Stimulated activated CD8-positive, alpha-beta memory T cell treated with anti-CD3 and anti-CD28 coated beads, Interleukin-4, amount 100 ng/mL, for 24 hours (primary cell): ENCODE results near the gene KCNK10.

Experiments
- DNase-seq: peaks from one replicate; pipeline ENCODE4 v3.0.0-alpha.2; 2020; ENCODE audit warnings: low read depth

KCNK10 gene

DNA sequence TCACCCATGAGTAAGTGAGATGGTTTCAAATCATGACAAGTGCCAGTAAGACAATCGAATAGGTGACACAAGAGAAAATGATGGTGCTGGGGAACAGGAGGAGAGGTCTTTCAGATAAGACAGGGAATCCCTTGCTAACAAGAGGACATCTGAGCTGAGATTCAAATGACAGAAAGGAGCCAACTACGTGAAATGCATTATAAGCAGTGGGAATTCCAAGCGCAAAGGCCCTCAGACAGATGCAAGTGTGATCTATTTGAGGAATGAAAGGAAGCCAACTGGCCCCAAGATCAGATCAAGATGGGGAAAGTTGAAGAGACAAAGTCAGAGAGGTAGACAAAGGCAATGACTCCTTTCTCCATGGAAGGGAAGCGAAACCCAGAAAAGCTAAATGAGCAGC, 4.7 kb downstream of the KCNK10 start:
- no peak for DNase-seq

DNA sequence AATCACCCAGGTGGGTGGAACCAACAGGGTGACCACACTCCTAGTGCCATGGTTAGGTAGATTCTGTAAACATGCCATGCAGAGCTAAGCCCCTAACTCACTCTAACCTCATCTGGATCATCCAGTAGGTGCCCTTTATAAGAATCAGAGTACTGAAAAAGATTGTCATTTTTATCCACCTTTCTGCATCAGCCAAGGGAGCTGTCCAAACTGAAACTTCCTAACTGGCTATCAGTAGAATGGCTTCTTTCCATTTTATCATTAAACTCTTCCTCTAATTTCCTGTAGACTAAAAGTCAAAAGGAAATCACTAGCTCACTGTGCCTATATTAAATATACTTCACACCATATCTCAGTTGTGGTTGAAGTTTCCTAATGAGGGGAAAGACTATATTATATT, 6.5 kb downstream of the KCNK10 start:
- no peak for DNase-seq

DNA sequence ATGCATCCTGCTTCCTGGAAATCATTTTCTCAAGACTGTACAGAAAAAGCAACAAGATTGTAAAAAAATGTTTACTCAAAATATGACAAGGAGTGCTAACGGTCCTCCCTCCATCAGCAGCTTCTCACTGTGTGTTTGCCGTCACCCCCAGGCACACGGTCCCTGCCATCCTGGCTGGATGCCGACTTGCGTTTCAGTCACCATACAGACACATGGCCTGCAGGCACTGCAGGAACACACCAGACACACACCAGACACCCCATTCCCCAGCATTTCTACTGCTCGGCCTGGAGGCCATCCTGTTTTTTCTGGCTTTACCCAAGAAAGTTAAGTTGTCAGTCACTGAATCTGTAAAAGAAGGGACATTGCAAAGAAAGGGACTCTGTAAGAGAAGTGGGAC, 10.8 kb downstream of the KCNK10 start:
- no peak for DNase-seq

DNA sequence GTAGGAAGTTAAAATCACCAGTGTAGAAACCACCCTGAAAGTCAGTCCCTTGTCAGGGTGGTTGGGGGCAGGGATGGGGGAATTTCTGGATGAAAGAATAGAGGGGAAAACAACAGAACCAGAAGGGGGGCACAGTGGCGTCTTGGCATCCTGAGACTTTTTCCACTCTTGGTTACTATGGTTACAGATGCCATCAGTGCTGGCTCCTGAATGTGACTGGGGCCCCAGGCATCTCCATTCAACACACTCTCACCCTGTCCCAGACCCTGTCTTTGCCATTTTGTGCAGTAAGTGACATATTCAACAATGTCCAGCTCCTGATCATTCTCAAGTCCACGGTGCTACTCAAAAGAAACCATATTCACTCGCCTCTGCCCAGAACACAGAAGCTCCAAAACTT, 11.3 kb downstream of the KCNK10 start:
- no peak for DNase-seq

DNA sequence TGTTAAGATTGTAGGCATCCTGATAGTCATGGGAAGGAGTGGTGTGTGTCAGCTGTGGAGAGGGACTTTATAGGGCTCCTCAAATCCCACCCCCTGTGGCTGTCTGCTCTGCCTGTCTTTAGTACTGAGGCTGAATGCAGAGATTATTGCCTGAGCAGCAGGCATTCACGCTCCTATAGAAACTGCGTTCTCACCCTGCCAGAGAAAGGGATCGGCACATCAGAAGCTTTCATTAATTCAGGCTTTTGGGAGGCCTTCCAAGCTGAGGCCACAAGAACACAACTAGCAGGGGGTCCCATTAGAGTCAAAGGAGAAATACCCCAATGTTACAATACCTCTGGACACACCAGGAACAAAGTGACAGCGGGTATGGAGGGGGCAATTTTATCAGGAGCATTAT, 12.6 kb downstream of the KCNK10 start:
- DNase-seq: no peak

DNA sequence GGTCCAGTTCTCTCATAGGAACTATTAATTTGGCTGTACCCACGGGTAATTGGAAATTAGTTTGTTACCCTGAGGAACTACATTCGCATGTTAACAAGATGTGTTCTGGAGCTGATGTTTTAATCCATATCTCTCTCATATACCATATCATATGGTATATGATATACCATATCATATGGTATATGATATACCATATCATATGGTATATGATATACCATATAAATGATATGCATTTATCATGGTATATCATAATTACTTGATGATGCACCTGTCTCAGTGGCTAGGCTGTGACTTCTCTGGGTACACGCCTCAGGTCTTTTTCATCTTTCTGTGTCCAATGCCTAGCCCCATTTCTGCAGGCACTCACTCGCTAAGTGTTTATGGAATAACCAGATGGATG, 13.0 kb downstream of the KCNK10 start:
- DNase-seq: no peak

DNA sequence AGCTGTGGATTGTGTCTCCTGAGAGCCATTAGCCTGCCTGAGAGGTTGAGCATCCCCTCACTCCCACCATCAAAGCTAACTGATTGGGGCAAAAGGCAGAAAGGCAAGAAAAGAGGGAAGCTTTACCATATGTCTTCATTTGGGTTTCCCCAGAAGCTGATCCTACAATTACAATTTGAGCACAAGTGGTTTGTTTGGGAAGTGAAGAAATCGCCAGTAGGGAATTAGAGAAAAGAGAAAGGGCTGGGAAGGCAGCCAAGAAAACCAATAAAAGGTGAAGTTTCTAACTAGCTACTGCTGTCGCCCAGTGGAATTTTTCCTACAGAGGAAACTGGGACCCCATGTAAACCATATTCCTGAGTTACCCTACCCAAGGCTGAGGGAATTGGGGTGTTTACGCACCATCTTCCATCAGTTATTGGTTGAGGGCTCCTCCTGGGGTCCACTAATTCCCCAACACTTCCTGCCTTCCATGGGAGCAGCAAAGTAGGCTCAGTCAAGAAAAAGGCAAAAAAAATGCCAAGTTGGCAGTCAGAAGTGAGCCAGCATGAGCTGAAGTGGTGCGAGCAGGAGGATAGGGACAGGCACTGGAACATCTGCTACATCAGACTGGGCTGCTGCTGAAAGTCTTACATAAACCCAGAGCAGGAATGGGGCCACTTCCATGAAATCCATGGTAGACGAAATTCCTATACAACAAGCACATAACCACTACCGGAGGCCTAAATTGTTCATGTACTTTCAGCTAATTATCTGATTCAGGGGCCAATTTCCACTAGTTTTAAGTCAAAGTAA, 17.3 kb downstream of the KCNK10 start:
- DNase-seq: no peak

DNA sequence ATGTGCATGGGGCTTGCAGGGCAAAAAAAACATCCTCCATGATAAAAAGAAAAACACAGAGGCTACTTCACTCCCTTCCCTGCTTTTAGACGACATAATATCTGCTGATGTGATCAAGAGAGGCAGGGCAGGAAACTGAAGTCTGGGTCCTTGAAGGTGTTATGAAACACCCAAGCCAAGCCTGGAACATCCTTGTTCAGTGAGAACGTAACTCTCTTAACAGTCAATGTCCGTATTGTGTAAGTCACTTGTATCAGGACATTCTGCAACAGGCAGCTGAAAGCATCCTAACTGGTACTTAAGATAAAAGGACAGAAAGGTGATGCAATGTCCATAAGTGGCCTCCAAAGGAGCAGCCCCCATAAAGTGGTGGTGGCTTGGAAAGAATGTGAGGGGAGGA, 20.0 kb downstream of the KCNK10 start:
- DNase-seq: no peak

DNA sequence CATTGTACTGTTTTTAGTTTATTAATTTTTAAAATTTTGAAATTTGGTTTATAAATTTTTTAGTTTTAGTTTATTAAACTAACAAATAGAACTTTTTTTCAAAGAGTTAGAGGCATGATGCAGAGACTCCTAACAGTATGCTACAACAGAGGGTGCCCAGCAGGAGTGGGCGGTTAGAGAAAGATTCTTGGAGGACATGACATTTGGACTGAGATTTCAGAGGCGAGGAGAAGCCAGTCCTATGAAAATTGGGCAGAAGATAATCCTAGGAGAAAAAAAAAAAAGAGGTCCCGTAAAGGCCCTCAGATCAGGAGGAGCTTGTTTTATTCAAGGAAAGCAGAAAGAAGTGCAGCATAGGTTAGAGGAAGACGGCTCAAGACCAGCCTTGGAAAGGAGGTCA, 21.7 kb downstream of the KCNK10 start:
- no peak for DNase-seq

DNA sequence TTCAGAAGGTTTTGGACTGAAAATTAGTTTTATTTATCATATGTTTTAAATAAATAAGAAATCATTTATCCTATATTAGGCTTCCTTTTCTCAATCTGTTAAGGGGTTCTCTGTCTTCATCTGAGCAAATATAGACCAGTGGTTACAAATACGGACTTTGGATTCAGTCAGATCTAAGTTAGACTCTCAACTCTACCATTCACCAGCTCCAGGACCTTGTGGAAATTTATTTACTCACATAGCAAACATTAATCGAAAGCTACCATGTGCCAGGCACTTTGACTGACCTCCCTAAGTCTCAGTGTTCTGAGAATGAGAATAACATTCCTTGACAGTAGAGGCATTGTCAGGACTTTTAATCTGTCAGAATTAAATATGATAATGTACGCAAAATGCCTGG, 22.3 kb downstream of the KCNK10 start:
- no peak for DNase-seq

DNA sequence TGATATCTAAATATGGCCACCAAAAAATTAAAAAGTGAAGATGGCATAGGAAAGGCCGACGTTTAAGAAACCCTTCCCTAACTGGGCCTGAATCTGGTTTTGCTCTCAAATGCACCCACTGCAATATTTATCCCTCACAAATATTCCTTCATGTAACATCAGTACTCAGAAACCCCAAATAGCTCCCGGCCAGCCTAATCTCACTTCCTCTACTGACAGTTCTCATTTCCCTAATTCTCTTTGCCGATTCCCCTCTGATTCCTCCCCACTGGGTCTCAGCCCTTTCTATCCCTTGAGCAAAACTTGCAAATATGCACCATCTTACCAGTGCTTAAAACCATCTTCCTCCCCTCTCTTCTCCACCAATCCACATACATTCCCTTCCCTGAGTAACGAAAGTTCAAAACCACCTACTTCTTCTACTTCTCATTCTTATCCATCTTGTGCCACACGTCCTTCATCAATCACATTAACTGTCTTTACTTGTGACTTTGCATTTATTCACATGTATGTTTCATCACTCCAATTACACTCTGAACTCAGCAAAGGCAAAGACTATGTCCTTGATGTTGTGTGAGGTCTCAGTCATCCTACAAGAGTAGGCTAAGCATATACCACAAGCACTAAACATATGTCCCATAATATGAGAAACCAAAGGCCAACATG, 23.1 kb downstream of the KCNK10 start:
- DNase-seq: no peak

DNA sequence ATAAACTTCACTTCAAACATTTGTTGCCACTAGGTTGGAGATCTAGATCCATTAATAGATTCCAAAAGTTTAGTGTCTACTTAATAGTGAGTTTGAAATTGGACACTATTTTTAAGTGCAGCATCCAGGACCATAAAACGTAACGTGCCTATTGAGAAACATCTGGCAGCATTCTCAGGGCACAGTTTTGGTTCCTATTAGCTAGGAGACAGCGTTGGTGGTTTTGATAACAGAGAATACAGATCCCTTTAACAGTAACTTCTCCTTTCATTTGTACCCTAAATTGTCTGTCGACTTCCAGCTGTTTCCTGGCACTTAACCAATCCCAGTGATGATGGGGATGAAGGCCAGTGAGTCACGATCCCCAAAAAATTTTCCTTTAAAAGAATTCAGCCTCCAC, 25.8 kb downstream of the KCNK10 start:
- DNase-seq: no peak

DNA sequence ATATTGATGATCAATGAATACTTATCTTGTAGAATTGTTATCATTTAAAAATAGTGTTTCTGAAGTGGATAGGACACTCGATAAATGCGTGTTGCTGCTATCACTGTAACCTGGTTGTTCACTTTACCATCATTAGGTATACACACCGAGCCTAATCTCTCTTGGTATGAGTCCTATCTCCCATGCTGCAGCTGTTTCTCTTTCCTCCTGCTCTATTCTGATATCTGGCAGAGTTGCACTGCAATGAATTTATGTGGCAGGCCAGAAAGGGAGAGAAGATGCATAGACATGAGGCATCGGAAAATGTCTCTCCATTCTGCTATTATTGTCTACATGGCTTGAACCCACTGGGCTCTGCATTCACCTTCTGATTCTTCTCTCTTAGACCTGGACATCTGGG, 26.7 kb downstream of the KCNK10 start:
- DNase-seq: no peak

DNA sequence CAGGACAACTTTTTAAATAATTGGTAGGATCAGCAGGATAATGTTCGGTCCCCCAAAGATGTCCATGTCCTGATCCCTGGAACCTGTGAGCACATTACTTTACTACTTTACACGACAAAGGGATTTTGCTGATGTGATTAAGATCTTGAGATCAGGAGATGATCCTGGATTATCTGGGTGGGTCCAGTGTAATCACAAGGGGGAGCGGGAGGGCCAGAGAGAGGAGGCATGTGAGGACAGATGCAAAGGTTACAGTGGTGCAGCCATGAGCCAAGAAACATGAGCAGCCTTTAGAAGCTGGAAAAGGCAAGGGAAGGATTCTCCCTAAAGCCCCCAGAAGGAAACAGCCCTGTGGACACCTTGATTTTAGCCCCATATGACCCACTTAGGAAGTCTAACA, 33.1 kb downstream of the KCNK10 start:
- DNase-seq: no peak

DNA sequence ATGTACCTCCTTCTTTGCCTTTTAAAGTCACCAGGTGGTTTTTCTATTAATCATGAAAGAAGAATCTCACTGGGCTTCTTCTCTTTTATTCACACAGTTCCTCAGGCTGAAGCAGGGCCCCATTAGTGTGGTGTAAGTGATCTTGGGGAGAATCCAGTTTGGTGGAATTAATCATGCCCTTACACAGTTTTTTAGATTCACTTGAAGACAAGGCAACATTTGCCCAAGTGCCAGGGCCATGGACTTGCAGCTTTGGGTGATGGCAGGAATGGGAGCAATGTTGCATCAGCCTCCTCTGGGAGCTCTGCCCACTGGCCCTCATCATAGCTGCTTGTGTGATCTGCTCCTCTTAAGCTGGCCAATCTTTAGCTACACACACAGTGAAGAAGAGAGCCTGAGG, 33.8 kb downstream of the KCNK10 start:
- no peak for DNase-seq

DNA sequence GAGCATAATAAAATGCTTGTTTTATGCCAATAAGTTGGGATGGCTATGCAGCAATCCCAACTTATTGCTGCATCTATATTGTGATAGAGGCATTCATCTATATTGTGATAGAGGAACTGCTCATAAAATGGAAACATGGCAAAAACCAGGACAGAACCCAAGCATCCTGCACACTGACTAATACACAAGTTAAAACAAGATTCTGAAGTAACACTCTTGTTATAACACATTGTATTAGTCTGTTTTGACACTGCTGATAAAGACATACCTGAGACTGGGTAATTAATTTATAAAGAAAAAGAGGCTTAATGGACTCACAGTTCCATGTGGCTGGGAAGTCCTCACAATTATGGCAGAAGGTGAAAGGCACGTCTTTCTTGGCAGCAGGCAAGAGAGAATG, 36.8 kb downstream of the KCNK10 start:
- no peak for DNase-seq

DNA sequence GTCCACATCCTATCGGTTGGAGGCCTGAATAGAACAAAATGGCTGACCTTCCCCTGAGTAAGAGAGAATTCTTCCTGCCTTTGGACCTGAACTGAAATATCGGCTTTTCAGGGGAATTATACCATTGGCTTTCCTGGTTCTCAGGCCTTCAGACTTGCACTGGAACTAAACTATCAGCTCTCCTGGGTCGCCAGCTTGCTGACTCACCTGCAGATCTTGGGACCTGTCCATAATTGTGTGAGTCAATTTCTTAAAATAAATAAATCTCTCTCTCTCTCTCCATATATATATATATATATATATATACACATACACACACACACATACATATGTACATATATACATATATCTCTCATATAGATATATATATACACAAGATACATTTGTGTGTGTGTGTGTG, 41.6 kb downstream of the KCNK10 start:
- DNase-seq: no peak

DNA sequence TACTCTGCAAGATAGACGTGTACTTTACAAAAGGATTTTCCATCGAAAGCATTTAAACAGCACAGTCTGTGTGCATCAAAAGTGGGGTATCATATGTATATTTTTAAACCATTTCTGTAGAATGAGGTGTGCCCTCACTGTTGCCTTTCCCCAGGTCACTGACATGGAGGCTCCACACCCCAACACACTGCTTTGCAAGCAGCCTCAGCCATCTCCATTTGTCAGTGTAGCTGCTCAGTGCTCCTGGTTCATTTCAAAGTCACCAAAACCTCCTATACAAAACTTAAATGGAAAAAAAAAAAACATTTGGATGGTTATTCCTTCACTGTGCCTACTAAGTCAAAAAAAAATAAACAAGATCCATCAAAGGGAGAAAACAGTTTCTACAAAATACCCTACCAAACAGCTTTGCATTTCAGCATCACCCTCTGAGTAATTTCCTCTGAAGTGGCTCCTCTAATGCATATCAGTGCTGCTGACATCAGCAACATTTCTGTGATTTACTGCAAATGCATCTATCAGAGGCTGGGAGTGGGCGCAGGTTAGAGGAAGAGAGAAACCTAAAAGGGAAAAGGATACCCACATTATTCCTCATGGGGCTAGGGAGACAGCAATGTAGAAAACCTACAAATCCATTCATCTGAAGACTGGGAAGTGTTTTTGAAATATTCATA, 46.0 kb downstream of the KCNK10 start:
- no peak for DNase-seq

DNA sequence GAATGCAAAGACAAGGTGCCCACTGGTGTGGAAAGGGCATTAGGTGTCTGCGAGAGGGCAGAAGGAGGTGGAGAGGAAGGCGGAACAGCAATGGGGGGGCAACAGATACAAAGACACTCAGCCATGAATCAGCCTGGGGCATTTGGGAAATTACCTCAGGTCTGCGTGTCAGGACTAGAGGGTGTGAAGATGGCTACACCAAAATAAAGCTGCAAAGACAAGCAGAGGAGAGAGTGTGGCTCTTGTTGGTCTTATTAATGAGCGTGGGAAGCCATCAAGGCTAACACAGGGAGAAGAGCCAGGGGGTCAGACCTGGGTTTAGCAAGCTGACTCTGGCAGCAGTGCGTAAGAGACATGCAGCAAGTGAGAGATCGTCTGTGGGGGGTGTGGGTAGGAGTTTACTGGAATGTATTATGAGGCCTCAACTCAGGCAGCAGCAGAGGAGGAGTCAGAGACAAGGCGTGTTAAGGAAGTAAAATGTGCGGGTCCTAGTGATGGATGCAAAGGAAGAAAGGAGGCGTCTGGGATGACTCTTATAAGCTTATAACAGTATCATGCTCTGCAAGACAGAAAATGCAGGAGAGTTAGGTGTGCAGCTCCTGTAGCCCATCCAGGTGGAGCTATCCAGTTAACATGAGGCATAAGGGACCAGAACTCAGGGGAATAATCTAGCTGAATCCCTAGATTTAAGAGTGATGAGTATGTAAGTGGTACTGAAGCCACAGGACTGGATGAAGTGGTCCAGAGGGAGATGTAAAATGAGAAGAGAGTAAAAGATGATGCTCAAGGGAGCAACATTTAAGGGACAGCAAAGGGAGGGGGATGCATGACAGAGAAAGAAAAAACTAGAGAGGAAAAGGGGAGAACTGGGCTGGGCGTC, 50.4 kb downstream of the KCNK10 start:
- DNase-seq: no peak

DNA sequence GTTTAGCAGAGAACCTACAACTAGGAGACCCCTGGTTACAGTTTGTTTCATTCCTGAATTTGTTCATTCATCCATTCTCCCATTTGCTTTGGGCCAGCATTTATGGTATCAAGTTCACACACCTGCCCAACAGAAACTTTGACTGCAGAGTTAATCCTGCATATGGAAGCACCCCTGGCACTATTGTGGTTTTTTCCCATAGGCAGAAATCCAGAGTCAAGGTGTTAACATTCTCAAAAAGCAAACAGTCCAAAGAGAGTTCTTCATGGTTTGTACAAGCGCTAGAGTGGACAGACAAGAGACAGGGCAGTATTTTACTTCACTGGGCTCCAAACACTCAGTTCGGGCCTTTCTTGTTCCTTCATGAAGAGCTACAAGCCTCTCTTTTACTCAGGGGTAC, 51.9 kb downstream of the KCNK10 start:
- no peak for DNase-seq

DNA sequence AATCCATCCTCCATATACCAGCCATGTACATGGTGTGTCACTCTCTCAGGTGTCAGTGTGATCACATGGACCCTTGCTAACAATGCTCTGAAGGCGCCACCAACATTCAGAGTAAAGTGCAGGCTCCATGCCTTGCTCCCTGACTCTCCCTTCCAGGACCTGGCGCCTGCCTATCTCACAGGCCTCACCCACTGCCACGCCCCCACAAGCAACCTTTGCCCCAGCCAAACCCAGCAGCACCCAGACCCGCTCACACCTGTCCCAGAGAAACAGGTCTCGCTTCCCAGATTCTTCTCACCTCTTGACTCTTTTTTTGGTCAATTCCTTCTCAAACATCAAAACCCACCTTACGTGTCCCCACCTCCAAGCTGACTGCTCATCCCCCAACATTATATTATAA, 52.3 kb downstream of the KCNK10 start:
- DNase-seq: no peak

DNA sequence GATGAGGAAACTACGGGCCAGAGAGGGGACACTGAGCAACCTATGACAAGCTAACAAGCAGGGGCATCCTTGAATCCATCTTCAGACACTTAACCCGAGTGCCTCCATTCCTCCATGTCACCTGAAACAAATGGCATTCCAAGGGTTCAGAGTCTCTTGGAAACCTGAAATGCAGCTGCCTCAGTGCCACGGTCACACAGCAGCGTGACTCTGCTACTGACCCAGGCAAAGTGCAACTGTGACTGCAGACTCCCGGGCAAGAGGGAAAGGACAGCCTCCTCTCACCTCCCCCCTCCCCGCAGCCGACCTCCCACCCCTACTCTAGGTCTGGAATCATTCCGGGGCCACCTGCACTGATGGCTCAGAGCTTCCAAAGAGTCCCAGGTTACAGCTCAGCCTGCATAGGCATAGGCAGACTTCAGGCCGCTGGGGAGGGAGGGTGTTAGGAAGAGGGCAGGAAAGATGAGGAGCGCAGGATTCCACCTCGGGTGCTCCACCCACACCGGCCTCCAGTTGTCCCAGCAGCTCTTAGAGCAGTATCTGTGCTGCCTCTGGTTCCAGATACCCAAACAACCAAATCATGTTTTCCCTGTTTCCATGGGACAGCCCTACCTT, 53.2 kb downstream of the KCNK10 start:
- DNase-seq: no peak
